ENCODE data around the gene C5orf63. TPM values are rescaled to one million over a fixed set of nuclear protein-coding genes. Genes with fewer than 3 reads are reported as not detected.

Gene C5orf63
- total RNA-seq, 3 donors from 2014 or later, result 2.4 to 5.6 (median 4.0) TPM

GRCh38 chr5:127042593-127042992 is 30.7 kb downstream of the C5orf63 start:
- H3K4me1 ChIP-seq, result no peaks in the 10 kb centered on the region
- no peak for DNase-seq (ENCODE audit: low spot score in 2 of 2)
- no peaks in the 10 kb centered on the region for H3K9me3 ChIP-seq
- H3K4me3 ChIP-seq, result no peak overlapping the region
- no peak overlapping the region for H3K27ac ChIP-seq
- intact Hi-C loops (cut with DNase I; ENCODE audit: low total_unique reads), result no loop called here
- H3K27me3 ChIP-seq, result no peaks in the 10 kb centered on the region
- TF ChIP-seq POLR2A (IDR thresholded peaks at IDR 0.05) (no peak), POLR2AphosphoS5 (IDR thresholded peaks at IDR 0.05) (no peak), CTCF (IDR thresholded peaks at IDR 0.05) (no peak)
- no peaks in the 10 kb centered on the region for H3K36me3 ChIP-seq

- intact Hi-C loops (cut with DNase I; ENCODE audit: low total_unique reads), result no loop called here
- no peak overlapping the region for H3K4me3 ChIP-seq
- no peaks in the 10 kb centered on the region for H3K36me3 ChIP-seq
- no peaks in the 10 kb centered on the region for H3K27me3 ChIP-seq
- H3K9me3 ChIP-seq, result no peaks in the 10 kb centered on the region
- TF ChIP-seq POLR2A (IDR thresholded peaks at IDR 0.05) (no peak), POLR2AphosphoS5 (IDR thresholded peaks at IDR 0.05) (no peak), CTCF (IDR thresholded peaks at IDR 0.05) (no peak)
- DNase-seq (ENCODE audit: low spot score in 2 of 2), result no peak
- peak overlapping the region; percentile 49 to 54 for H3K27ac ChIP-seq
- H3K4me1 ChIP-seq, result no peaks in the 10 kb centered on the region
Measured at GRCh38 chr5:127041571-127041970, 31.7 kb downstream of the C5orf63 start.

- TF ChIP-seq POLR2A (IDR thresholded peaks at IDR 0.05) (no peak), POLR2AphosphoS5 (IDR thresholded peaks at IDR 0.05) (no peak), CTCF (IDR thresholded peaks at IDR 0.05) (no peak)
- no peak overlapping the region for H3K4me3 ChIP-seq
- H3K36me3 ChIP-seq, result no peaks in the 10 kb centered on the region
- peak overlapping the region; percentile 49 to 54 for H3K27ac ChIP-seq
- peak in 1 of 2 donors; percentile 22 for DNase-seq (ENCODE audit: low spot score in 2 of 2)
- no peaks in the 10 kb centered on the region for H3K9me3 ChIP-seq
- H3K4me1 ChIP-seq, result no peaks in the 10 kb centered on the region
- H3K27me3 ChIP-seq, result no peaks in the 10 kb centered on the region
- intact Hi-C loops (cut with DNase I; ENCODE audit: low total_unique reads), result loop anchor here (1.0 kb wide), 1 partner anchor 9 kb away; no protein-coding TSS in a partner anchor
Measured at GRCh38 chr5:127040796-127041520, 32.3 kb downstream of the C5orf63 start.

- Histone ChIP-seq H3K27me3 (no peaks in the 10 kb centered on the region), H3K36me3 (no peaks in the 10 kb centered on the region), H3K4me1 (no peaks in the 10 kb centered on the region), H3K9me3 (no peaks in the 10 kb centered on the region), H3K27ac (no peak overlapping the region), H3K4me3 (no peak overlapping the region)
- DNase-seq (ENCODE audit: low spot score in 2 of 2), result no peak
- intact Hi-C loops (cut with DNase I; ENCODE audit: low total_unique reads), result no loop called here
- no peak for TF ChIP-seq POLR2AphosphoS5 (IDR thresholded peaks at IDR 0.05)
- TF ChIP-seq CTCF (IDR thresholded peaks at IDR 0.05), result no peak
- TF ChIP-seq POLR2A (IDR thresholded peaks at IDR 0.05), result no peak
Measured at GRCh38 chr5:127038550-127038949, 34.8 kb downstream of the C5orf63 start.

GRCh38 chr5:127031863-127032232 is 41.5 kb downstream of the C5orf63 start:
- Histone ChIP-seq H3K27me3 (no peaks in the 10 kb centered on the region), H3K27ac (no peak overlapping the region), H3K9me3 (no peaks in the 10 kb centered on the region), H3K4me1 (no peaks in the 10 kb centered on the region), H3K4me3 (no peak overlapping the region), H3K36me3 (no peaks in the 10 kb centered on the region)
- intact Hi-C loops (cut with DNase I; ENCODE audit: low total_unique reads), result loop anchor here (1.0 kb wide), 1 partner anchor 8 kb away; no protein-coding TSS in a partner anchor
- TF ChIP-seq POLR2A (IDR thresholded peaks at IDR 0.05) (no peak), CTCF (IDR thresholded peaks at IDR 0.05) (no peak), POLR2AphosphoS5 (IDR thresholded peaks at IDR 0.05) (no peak)
- no peak for DNase-seq (ENCODE audit: low spot score in 2 of 2)

All from breast epithelium (tissue), 4 donors.